Measurements from ENCODE around the gene CLDN6.

The CLDN6 gene

GRCh38 chr16:2974319-2975056 is 43.5 kb downstream of the CLDN6 start:
- DNase-seq (ENCODE audit: extremely low read depth in 1 of 2, low read depth in 1 of 2): no peak

- DNase-seq (ENCODE audit: extremely low read depth in 1 of 2, low read depth in 1 of 2): no peak
Measured at GRCh38 chr16:2973605-2974318, 44.2 kb downstream of the CLDN6 start.

- no peak for DNase-seq (ENCODE audit: extremely low read depth in 1 of 2, low read depth in 1 of 2)
Measured at GRCh38 chr16:2973093-2973492, 44.9 kb downstream of the CLDN6 start.

GRCh38 chr16:2971985-2972784 is 45.8 kb downstream of the CLDN6 start:
- no peak for DNase-seq (ENCODE audit: extremely low read depth in 1 of 2, low read depth in 1 of 2)

GRCh38 chr16:2971134-2971984 is 46.6 kb downstream of the CLDN6 start:
- DNase-seq (ENCODE audit: extremely low read depth in 1 of 2, low read depth in 1 of 2): no peak

- no peak for DNase-seq (ENCODE audit: extremely low read depth in 1 of 2, low read depth in 1 of 2)
Measured at GRCh38 chr16:2970563-2970962, 47.4 kb downstream of the CLDN6 start.

GRCh38 chr16:2969545-2970521 is 48.1 kb downstream of the CLDN6 start:
- DNase-seq (ENCODE audit: extremely low read depth in 1 of 2, low read depth in 1 of 2): peak; percentile 69 to 81

- peak; percentile 65 to 76 for DNase-seq (ENCODE audit: extremely low read depth in 1 of 2, low read depth in 1 of 2)
Measured at GRCh38 chr16:2968738-2969544, 49.0 kb downstream of the CLDN6 start, which contains the start of gene PAQR4. PAQR4 (plus strand) TSS chr16:2969348; CDS start chr16:2969675, 327 bp downstream.

GRCh38 chr16:2968368-2968737 is 49.6 kb downstream of the CLDN6 start:
- no peak for DNase-seq (ENCODE audit: extremely low read depth in 1 of 2, low read depth in 1 of 2)

GRCh38 chr16:2967721-2968161 is 50.2 kb downstream of the CLDN6 start:
- DNase-seq (ENCODE audit: extremely low read depth in 1 of 2, low read depth in 1 of 2): no peak

GRCh38 chr16:2967211-2967631 is 50.8 kb downstream of the CLDN6 start:
- no peak for DNase-seq (ENCODE audit: extremely low read depth in 1 of 2, low read depth in 1 of 2)

GRCh38 chr16:2966808-2967191 is 51.2 kb downstream of the CLDN6 start:
- no peak for DNase-seq (ENCODE audit: extremely low read depth in 1 of 2, low read depth in 1 of 2)

- no peak for DNase-seq (ENCODE audit: extremely low read depth in 1 of 2, low read depth in 1 of 2)
Measured at GRCh38 chr16:2966043-2966807, 51.8 kb downstream of the CLDN6 start.

All from stimulated activated CD8-positive, alpha-beta memory T cell treated with anti-CD3 and anti-CD28 coated beads, Interleukin-7, amount 100 ng/mL, for 48 hours (primary cell).